Neutrophil (primary cell): Measurements from ENCODE around the gene ZNF425.

ENCODE experiments used
- H3K27ac ChIP-seq: fragments of 200-600 bp; sonication (generic); 2 replicates; pipeline ENCODE4 v1.5.1; 2016; ENCODE audit warnings: mild to moderate bottlenecking, moderate library complexity
- H3K27me3 ChIP-seq: fragments of 200-600 bp; sonication (generic); 2 replicates; pipeline ENCODE4 v1.6.0; 2016; ENCODE audit warnings: mild to moderate bottlenecking
- H3K36me3 ChIP-seq: fragments of 200-600 bp; sonication (generic); 2 replicates; pipeline ENCODE4 v1.5.1; 2017
- H3K4me1 ChIP-seq, 2 experiments: fragments of 200-600 bp in 1 of 2; sonication (generic) in 1 of 2; 1 replicate in 1 of 2; 2 replicates in 1 of 2; pipeline versions ENCODE4 v1.5.1 to v1.6.1; 2013 to 2016; ENCODE audit warnings: low read depth in 1 of 2, low read length in 1 of 2, mild to moderate bottlenecking in 1 of 2, moderate library complexity in 1 of 2; ENCODE audit not compliant: control insufficient read depth in 1 of 2, insufficient read depth in 1 of 2
- H3K4me3 ChIP-seq, 2 experiments: fragments of 200-600 bp in 1 of 2; sonication (generic) in 1 of 2; 1 replicate in 1 of 2; 2 replicates in 1 of 2; pipeline ENCODE4 v1.5.1; 2013 to 2016; ENCODE audit warnings: low read depth in 1 of 2, low read length in 1 of 2, mild to moderate bottlenecking in 1 of 2, moderate library complexity in 1 of 2
- H3K9me3 ChIP-seq: fragments of 200-600 bp; sonication (generic); 2 replicates; pipeline ENCODE4 v1.5.1; 2016
- TF ChIP-seq, protein P1 (sequence below): fragments of 200-600 bp; sonication (generic); IDR thresholded peaks from 2 replicates; pipeline ENCODE4 v1.5.1; 2016; ENCODE audit warnings: antibody characterized with exemption

Gene ZNF425

GRCh38 chr7:149166142-149166541 is 40.0 kb upstream of the ZNF425 start:
- TF ChIP-seq, protein P1, sequence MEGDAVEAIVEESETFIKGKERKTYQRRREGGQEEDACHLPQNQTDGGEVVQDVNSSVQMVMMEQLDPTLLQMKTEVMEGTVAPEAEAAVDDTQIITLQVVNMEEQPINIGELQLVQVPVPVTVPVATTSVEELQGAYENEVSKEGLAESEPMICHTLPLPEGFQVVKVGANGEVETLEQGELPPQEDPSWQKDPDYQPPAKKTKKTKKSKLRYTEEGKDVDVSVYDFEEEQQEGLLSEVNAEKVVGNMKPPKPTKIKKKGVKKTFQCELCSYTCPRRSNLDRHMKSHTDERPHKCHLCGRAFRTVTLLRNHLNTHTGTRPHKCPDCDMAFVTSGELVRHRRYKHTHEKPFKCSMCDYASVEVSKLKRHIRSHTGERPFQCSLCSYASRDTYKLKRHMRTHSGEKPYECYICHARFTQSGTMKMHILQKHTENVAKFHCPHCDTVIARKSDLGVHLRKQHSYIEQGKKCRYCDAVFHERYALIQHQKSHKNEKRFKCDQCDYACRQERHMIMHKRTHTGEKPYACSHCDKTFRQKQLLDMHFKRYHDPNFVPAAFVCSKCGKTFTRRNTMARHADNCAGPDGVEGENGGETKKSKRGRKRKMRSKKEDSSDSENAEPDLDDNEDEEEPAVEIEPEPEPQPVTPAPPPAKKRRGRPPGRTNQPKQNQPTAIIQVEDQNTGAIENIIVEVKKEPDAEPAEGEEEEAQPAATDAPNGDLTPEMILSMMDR, result no peak
- H3K9me3 ChIP-seq, result no peaks in the 10 kb centered on the region
- H3K36me3 ChIP-seq, result peaks cover 57% of the 10 kb centered on the region
- H3K27ac ChIP-seq, result no peak overlapping the region
- H3K27me3 ChIP-seq, result no peaks in the 10 kb centered on the region
- H3K4me1 ChIP-seq, result peaks cover 4 to 6% of the 10 kb centered on the region in 2 experiments
- no peak overlapping the region for H3K4me3 ChIP-seq

DNA sequence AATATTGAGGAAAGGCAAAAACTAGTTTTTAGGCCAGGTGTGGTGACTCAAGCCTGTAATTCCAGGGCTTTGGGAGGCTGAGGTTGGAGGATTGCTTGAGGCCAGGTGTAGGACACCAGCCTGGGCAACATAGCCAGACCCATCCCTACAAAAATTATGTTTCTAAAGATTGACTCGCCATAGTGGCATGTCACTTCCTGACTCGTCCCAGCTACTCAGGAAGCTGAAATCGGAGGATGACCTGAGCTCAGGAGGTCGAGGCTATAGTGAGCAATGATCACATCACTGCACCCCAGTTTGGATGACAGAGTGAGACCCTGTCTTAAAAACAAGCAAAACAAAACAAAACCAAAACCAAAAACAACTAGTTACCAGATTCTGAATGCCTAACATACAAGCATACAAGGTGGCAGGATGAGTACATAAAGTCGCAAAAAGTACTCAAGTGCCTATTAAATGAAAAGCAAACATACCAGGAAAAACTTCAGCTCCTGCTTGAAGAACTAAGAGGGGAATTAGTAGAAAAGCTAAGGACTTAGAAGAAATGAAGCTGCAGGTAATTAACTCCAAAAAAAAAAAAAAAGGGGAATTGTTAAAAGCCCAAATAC is 35.2 kb upstream of the ZNF425 start:
- peak overlapping the region; percentile 57 for H3K27ac ChIP-seq
- H3K27me3 ChIP-seq, result no peaks in the 10 kb centered on the region
- TF ChIP-seq, protein P1, result no peak
- peaks cover 25% of the 10 kb centered on the region for H3K36me3 ChIP-seq
- no peaks in the 10 kb centered on the region for H3K9me3 ChIP-seq
- no peak overlapping the region for H3K4me3 ChIP-seq
- peaks cover 7 to 9% of the 10 kb centered on the region in 2 experiments for H3K4me1 ChIP-seq

DNA sequence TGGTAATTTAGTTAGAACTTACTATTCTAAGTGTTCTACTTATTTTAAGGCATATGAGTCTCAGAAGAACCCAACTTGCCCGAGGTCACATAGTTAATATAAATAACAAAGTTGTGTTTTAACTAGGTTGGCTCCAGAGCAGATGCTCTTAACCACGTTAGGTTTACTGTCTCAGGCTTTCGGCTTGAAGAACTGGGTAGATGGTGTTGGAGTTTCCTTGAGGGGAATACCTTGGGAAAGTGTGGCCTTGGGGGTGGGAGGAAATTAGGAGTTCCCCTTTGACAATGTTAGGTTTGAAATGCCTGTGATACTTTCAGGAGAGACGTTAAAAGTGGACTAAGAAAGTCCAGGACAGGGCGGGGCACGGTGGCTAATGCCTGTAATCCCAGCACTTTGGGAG is 30.8 kb upstream of the ZNF425 start:
- Histone ChIP-seq H3K36me3 (peaks cover 28% of the 10 kb centered on the region), H3K4me1 (peaks cover 7 to 9% of the 10 kb centered on the region in 2 experiments), H3K27me3 (no peaks in the 10 kb centered on the region), H3K9me3 (no peaks in the 10 kb centered on the region), H3K4me3 (no peak overlapping the region), H3K27ac (no peak overlapping the region)
- TF ChIP-seq, protein P1, result no peak

- no peaks in the 10 kb centered on the region for H3K27me3 ChIP-seq
- peaks cover 12 to 20% of the 10 kb centered on the region in 2 experiments for H3K4me1 ChIP-seq
- no peak overlapping the region for H3K4me3 ChIP-seq
- TF ChIP-seq, protein P1, result no peak
- no peak overlapping the region for H3K27ac ChIP-seq
- peaks cover 28% of the 10 kb centered on the region for H3K36me3 ChIP-seq
- no peaks in the 10 kb centered on the region for H3K9me3 ChIP-seq
Measured at GRCh38 chr7:149154056-149154455, 27.9 kb upstream of the ZNF425 start.

- Histone ChIP-seq H3K36me3 (peaks cover 28% of the 10 kb centered on the region), H3K27ac (no peak overlapping the region), H3K4me3 (no peak overlapping the region), H3K27me3 (no peaks in the 10 kb centered on the region), H3K9me3 (no peaks in the 10 kb centered on the region), H3K4me1 (peaks cover 20 to 27% of the 10 kb centered on the region in 2 experiments)
- TF ChIP-seq, protein P1, result no peak
Measured at GRCh38 chr7:149153346-149153745, 27.2 kb upstream of the ZNF425 start.
